Prostate gland (tissue), 2 donors: ENCODE data around the gene FAM53B. TPM values are rescaled to one million over a fixed set of nuclear protein-coding genes. Genes with fewer than 3 reads are reported as not detected.

Experiments used
- DNase-seq: peaks from one replicate; pipeline ENCODE4 v3.0.0-alpha.2; 2019; ENCODE audit warnings: low spot score
- H3K27ac ChIP-seq, 2 donors: fragments of 200-600 bp; sonication (generic); 2 replicates each; pipeline ENCODE4 v1.5.1; 2017 to 2019
- H3K27me3 ChIP-seq: fragments of 200-600 bp; sonication (generic); replicated peaks from 2 replicates; pipeline ENCODE4 v1.5.1; 2019; ENCODE audit not compliant: insufficient read depth
- H3K36me3 ChIP-seq, 2 donors: fragments of 200-600 bp; sonication (generic); 1 replicate in 1 of 2; 2 replicates in 1 of 2; pipeline versions ENCODE4 v1.5.1 to v1.8.1; 2017 to 2019
- H3K4me1 ChIP-seq: fragments of 200-600 bp; sonication (generic); replicated peaks from 2 replicates; pipeline ENCODE4 v1.5.1; 2019
- H3K4me3 ChIP-seq, 2 donors: fragments of 200-600 bp; sonication (generic); 2 replicates each; pipeline ENCODE4 v1.5.1; 2017 to 2019
- H3K9me3 ChIP-seq: fragments of 200-600 bp; sonication (generic); 2 replicates; pipeline ENCODE4 v1.5.1; 2017
- POLR2A ChIP-seq: fragments of 450-650 bp; IDR thresholded peaks from one replicate; pipeline ENCODE4 v1.6.1; 2016; ENCODE audit warnings: antibody characterized with exemption, mild to moderate bottlenecking
- POLR2AphosphoS5 ChIP-seq: sonication (generic); formaldehyde crosslinking; IDR thresholded peaks from one replicate; pipeline ENCODE4 v1.6.1; 2017; ENCODE audit warnings: antibody characterized with exemption
- WGBS: methylation state at CpG from one replicate; pipeline ENCODE4 v1.1.5; 2018; 5-methylcytosine and 5-hydroxymethylcytosine counted together
- intact Hi-C: fragments of 100-400 bp; cut with DNase I; formaldehyde crosslinking; loops from one replicate; pipeline ENCODE4 v1.14.2; 2022
- total RNA-seq, 2 donors: library from RNA; depleted of rRNA; stranded (reverse); fragments of >200 nt; gene quantifications; one replicate each; pipeline ENCODE4 v1.1.0, GENCODE V29; 2016
- TF ChIP-seq, protein P1 (sequence below), 4 experiments: fragments of 200-600 bp in 2 of 4; fragments of 450-650 bp in 2 of 4; sonication (generic) in 2 of 4; IDR thresholded peaks; 1 replicate in 3 of 4; 2 replicates in 1 of 4; pipeline ENCODE4 v1.5.1; 2016 to 2019; ENCODE audit warnings: antibody characterized with exemption in 4 of 4, mild to moderate bottlenecking in 2 of 4, moderate library complexity in 2 of 4

Gene FAM53B
- total RNA-seq, 2 donors from 2014 or later, result 28.9 to 101 TPM

GRCh38 chr10:124727361-124727960 is 16.7 kb downstream of the FAM53B start:
- peaks cover 30% of the 10 kb centered on the region for H3K4me1 ChIP-seq
- intact Hi-C loops, result no loop called here
- H3K27me3 ChIP-seq, result no peaks in the 10 kb centered on the region

GRCh38 chr10:124725791-124726190 is 18.4 kb downstream of the FAM53B start:
- H3K9me3 ChIP-seq, result no peaks in the 10 kb centered on the region
- intact Hi-C loops, result no loop called here
- peaks cover 30% of the 10 kb centered on the region for H3K4me1 ChIP-seq
- DNase-seq, result no peak
- 95% methylated on average over 7 of the region's 7 CpGs for WGBS
- TF ChIP-seq POLR2AphosphoS5, result no peak
- TF ChIP-seq POLR2A, result no peak
- TF ChIP-seq, protein P1, sequence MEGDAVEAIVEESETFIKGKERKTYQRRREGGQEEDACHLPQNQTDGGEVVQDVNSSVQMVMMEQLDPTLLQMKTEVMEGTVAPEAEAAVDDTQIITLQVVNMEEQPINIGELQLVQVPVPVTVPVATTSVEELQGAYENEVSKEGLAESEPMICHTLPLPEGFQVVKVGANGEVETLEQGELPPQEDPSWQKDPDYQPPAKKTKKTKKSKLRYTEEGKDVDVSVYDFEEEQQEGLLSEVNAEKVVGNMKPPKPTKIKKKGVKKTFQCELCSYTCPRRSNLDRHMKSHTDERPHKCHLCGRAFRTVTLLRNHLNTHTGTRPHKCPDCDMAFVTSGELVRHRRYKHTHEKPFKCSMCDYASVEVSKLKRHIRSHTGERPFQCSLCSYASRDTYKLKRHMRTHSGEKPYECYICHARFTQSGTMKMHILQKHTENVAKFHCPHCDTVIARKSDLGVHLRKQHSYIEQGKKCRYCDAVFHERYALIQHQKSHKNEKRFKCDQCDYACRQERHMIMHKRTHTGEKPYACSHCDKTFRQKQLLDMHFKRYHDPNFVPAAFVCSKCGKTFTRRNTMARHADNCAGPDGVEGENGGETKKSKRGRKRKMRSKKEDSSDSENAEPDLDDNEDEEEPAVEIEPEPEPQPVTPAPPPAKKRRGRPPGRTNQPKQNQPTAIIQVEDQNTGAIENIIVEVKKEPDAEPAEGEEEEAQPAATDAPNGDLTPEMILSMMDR (IDR thresholded peaks at IDR 0.05), result no peak
- H3K36me3 ChIP-seq, result no peaks in the 10 kb centered on the region
- H3K4me3 ChIP-seq, result no peak overlapping the region
- no peaks in the 10 kb centered on the region for H3K27me3 ChIP-seq
- H3K27ac ChIP-seq, result no peak overlapping the region

More at GRCh38 chr10:124727361-124727960, 16.7 kb downstream of the FAM53B start:
- Histone ChIP-seq H3K36me3 (no peaks in the 10 kb centered on the region), H3K9me3 (no peaks in the 10 kb centered on the region), H3K4me3 (no peak overlapping the region), H3K27ac (peak overlapping the region in 1 of 2 donors; percentile 50)
- peak; percentile 54 for DNase-seq
- TF ChIP-seq POLR2AphosphoS5, result peak; percentile 60
- TF ChIP-seq, protein P1 (IDR thresholded peaks at IDR 0.05), result no peak
- WGBS, result 17% methylated on average over 6 of the region's 6 CpGs

GRCh38 chr10:124725171-124725631 is 19.0 kb downstream of the FAM53B start:
- Histone ChIP-seq H3K9me3 (no peaks in the 10 kb centered on the region), H3K4me1 (peaks cover 30% of the 10 kb centered on the region), H3K36me3 (no peaks in the 10 kb centered on the region), H3K27ac (no peak overlapping the region), H3K27me3 (no peaks in the 10 kb centered on the region), H3K4me3 (no peak overlapping the region)
- 83% methylated on average over 9 of the region's 9 CpGs for WGBS
- intact Hi-C loops, result no loop called here
- DNase-seq, result no peak
- TF ChIP-seq, protein P1 (IDR thresholded peaks at IDR 0.05), result no peak
- TF ChIP-seq POLR2AphosphoS5, result no peak
- no peak for TF ChIP-seq POLR2A

- WGBS, result 65% methylated on average over 20 of the region's 20 CpGs
- no peak overlapping the region for H3K4me3 ChIP-seq
- H3K27ac ChIP-seq, result peak overlapping the region; percentile 48 to 50
- H3K36me3 ChIP-seq, result no peaks in the 10 kb centered on the region
- peaks cover 30% of the 10 kb centered on the region for H3K4me1 ChIP-seq
- no peak for DNase-seq
- no peaks in the 10 kb centered on the region for H3K27me3 ChIP-seq
- no peaks in the 10 kb centered on the region for H3K9me3 ChIP-seq
- intact Hi-C loops, result no loop called here
- TF ChIP-seq POLR2A (no peak), POLR2AphosphoS5 (no peak)
- TF ChIP-seq, protein P1 (IDR thresholded peaks at IDR 0.05), result no peak
These were observed 19.7 kb downstream of the FAM53B start for GRCh38 chr10:124724279-124725027.
